Heart right ventricle (tissue), 16 donors: ENCODE results near the gene UFSP1. TPM values are rescaled to one million over a fixed set of nuclear protein-coding genes. Genes with fewer than 3 reads are reported as not detected.
"Not testable (repeated sequence)": the region's sequence is repeated elsewhere in the genome, so short reads cannot be mapped to it uniquely, and the experiment has no call there.

ENCODE experiments used
- ATAC-seq, 8 donors: fragments of 200-7000 bp; cut with Tn5 transposase; one replicate each; pipeline ENCODE4 v1.9.1; 2020; ENCODE audit warnings: mild to moderate bottlenecking in 8 of 8, moderate library complexity in 8 of 8, moderate number of reproducible peaks in 1 of 8
- DNase-seq, 2 donors: peaks; one replicate each; pipeline ENCODE4 v3.0.0-alpha.2; 2020
- H3K27ac ChIP-seq, 10 donors: fragments of 200-600 bp; sonication (generic) in 2 of 10; one replicate each; pipeline versions ENCODE4 v1.5.0 to v1.8.0; 2020 to 2022; ENCODE audit warnings: mild to moderate bottlenecking in 3 of 10
- H3K27me3 ChIP-seq, 7 donors: fragments of 200-600 bp; one replicate each; pipeline ENCODE4 v1.8.0; 2021 to 2022; ENCODE audit warnings: mild to moderate bottlenecking in 2 of 7
- H3K36me3 ChIP-seq, 9 donors: fragments of 200-600 bp; sonication (generic) in 1 of 9; one replicate each; pipeline versions ENCODE4 v1.5.0 to v1.8.0; 2020 to 2022; ENCODE audit warnings: mild to moderate bottlenecking in 2 of 9
- H3K4me1 ChIP-seq, 9 donors: fragments of 200-600 bp; sonication (generic) in 1 of 9; one replicate each; pipeline versions ENCODE4 v1.5.0 to v1.8.0; 2020 to 2022; ENCODE audit warnings: mild to moderate bottlenecking in 4 of 9
- H3K4me3 ChIP-seq, 10 donors: fragments of 200-600 bp; sonication (generic) in 2 of 10; one replicate each; pipeline versions ENCODE4 v1.5.0 to v1.8.0; 2020 to 2022; ENCODE audit warnings: mild to moderate bottlenecking in 7 of 10, moderate library complexity in 2 of 10
- H3K9me3 ChIP-seq, 11 donors: fragments of 200-600 bp in 10 of 11; sonication (generic) in 2 of 11; one replicate each; pipeline versions ENCODE4 v1.5.0 to v1.8.0; 2013 to 2022; ENCODE audit warnings: mild to moderate bottlenecking in 2 of 11, control low read depth in 1 of 11, moderate library complexity in 1 of 11
- CTCF ChIP-seq, 9 donors: fragments of 200-600 bp; sonication (generic) in 2 of 9; IDR thresholded peaks; one replicate each; pipeline versions ENCODE4 v1.5.0 to v1.8.0; 2021 to 2022; ENCODE audit warnings: antibody characterized with exemption in 9 of 9, mild to moderate bottlenecking in 5 of 9, moderate library complexity in 1 of 9
- WGBS, 2 donors: extraction: QIAGEN DNeasy Blood & Tissue Kit; methylation state at CpG; one replicate each; pipeline ENCODE4 v1.1.7; 2013; ENCODE audit warnings: inconsistent platforms in 1 of 2; 5-methylcytosine and 5-hydroxymethylcytosine counted together
- intact Hi-C, 10 donors: fragments of 100-400 bp; cut with DNase I; formaldehyde crosslinking; loops; one replicate each; pipeline versions ENCODE4 v1.11.1 to v1.14.2; 2022
- polyA plus RNA-seq, 2 donors: library from polyadenylated mRNA; stranded (reverse); fragments of 200-250 nt; gene quantifications; one replicate each; pipeline ENCODE4 v1.2.3, GENCODE V29; 2013
- total RNA-seq, 10 donors: library from RNA; stranded (reverse); fragmentation: NEBNext Ultra II Directional in 3 of 10; extraction: Animal tissue kit (Norgen Biotek cat#: 25700) in 3 of 10; gene quantifications; one replicate each; pipeline versions ENCODE4 v1.2.1 to v1.2.4, GENCODE V29; 2021 to 2023
- donor health status: Arrhythmogenic right ventricular cardiomyopathy.
- donor health status: ischemic (EF 13 %, LVEDD 7.1; RV severe dilation, severe dysfunction).
- donor health status: healthy with polysubstance abuse.
- donor health status: DM: no; HTN: yes; CAD: no.
- donor health status: DM: no; HTN: no; CAD: no.
- donor health status: ischemic (EF 25% LVEDD 6.9; RV normal size, moderate dysfunction).
- donor health status: ischemic (EF 25% LVEDD 5.7; RV mildly dilated, moderate dysfunction).
- donor health status: healthy.
- donor health status: DM: yes; HTN: yes; CAD: no.
- donor health status: Ischemic cardiomyopathy.
- donor health status: ischemic (EF 35%, LVEDD 5.7; RV mildly dilated, moderate dysfunction).
- donor health status: nonischemic (EF 11% LVEDD 7.7; RV severe dilation, severe dysfunction).
- donor health status: DM: yes; HTN: yes; CAD: no.
- donor health status: PGD.
- donor health status: ischemic (EF 29% LVEDD 5.4; RV normal size, mild dysfunction).
- donor health status: nonischemic (EF 23%, LVEDD 6.1; RV moderate dilation, normal function).

Gene UFSP1
- total and polyA plus RNA-seq, 12 donors: 0.99 to 3.4 (median 1.9) TPM

- no peak overlapping the region for H3K4me3 ChIP-seq
- ATAC-seq (no peak), DNase-seq (no peak)
- H3K27me3 ChIP-seq: no peaks in the 10 kb centered on the region
- H3K9me3 ChIP-seq: no peaks in the 10 kb centered on the region
- no peak overlapping the region for H3K27ac ChIP-seq
- TF ChIP-seq CTCF (IDR thresholded peaks at IDR 0.05): no peak
- intact Hi-C loops: loop anchor here in 4 of 10 donors (10.0 kb wide), 2 partner anchors 145 to 385 kb away; partner anchors contain the start of gene TSC22D4 (in 2 of the 4)
- 88% methylated on average over 15 of the region's 15 CpGs for WGBS, 2 donors
- H3K4me1 ChIP-seq: peaks cover 0 to 16% (median 4%) of the 10 kb centered on the region in 9 donors
- H3K36me3 ChIP-seq: peaks cover 0 to 86% (median 6%) of the 10 kb centered on the region in 9 donors
These were observed 29.7 kb downstream of the UFSP1 start for GRCh38 chr7:100859856-100860255.

- Histone ChIP-seq H3K27me3 (no peaks in the 10 kb centered on the region), H3K4me3 (no peak overlapping the region), H3K36me3 (peaks cover 0 to 68% (median 6%) of the 10 kb centered on the region in 9 donors), H3K9me3 (no peaks in the 10 kb centered on the region), H3K27ac (no peak overlapping the region), H3K4me1 (peaks cover 4 to 17% (median 14%) of the 10 kb centered on the region in 9 donors)
- ATAC-seq (no peak), DNase-seq (no peak)
- TF ChIP-seq CTCF (IDR thresholded peaks at IDR 0.05): no peak
- intact Hi-C loops: loop anchor here in 3 of 10 donors (10.0 kb wide), 2 partner anchors 142 to 382 kb away; partner anchors contain the start of gene TSC22D4 (in 1 of the 3)
- 85 to 91% methylated on average over 16 of the region's 16 CpGs for WGBS, 2 donors
These were observed 32.6 kb downstream of the UFSP1 start for GRCh38 chr7:100856871-100857282.

- DNase-seq: no peak
- H3K27me3 ChIP-seq: no peaks in the 10 kb centered on the region
- peaks cover 8 to 21% (median 16%) of the 10 kb centered on the region in 9 donors for H3K4me1 ChIP-seq
- ATAC-seq: no peak
- no peaks in the 10 kb centered on the region for H3K9me3 ChIP-seq
- WGBS, 2 donors: 93% methylated on average over 10 of the region's 10 CpGs
- no peak overlapping the region for H3K4me3 ChIP-seq
- H3K27ac ChIP-seq: no peak overlapping the region
- H3K36me3 ChIP-seq: peaks cover 0 to 54% (median 0%) of the 10 kb centered on the region in 9 donors
- intact Hi-C loops: loop anchor here in 3 of 10 donors (10.0 kb wide), 2 partner anchors 141 to 381 kb away; partner anchors contain the start of gene TSC22D4 (in 1 of the 3)
- no peak for TF ChIP-seq CTCF (IDR thresholded peaks at IDR 0.05)
These were observed 34.0 kb downstream of the UFSP1 start for GRCh38 chr7:100855515-100855914.

GRCh38 chr7:100854899-100855298 lies 34.6 kb downstream of the UFSP1 start:
- DNase-seq, H3K27me3 ChIP-seq, H3K27ac ChIP-seq, H3K9me3 ChIP-seq, H3K4me3 ChIP-seq, ATAC-seq: not testable (repeated sequence)
- H3K36me3 ChIP-seq: peaks cover 0 to 48% (median 0%) of the 10 kb centered on the region in 9 donors
- intact Hi-C loops: loop anchor here in 7 of 10 donors (5.0 to 10.0 kb wide), 5 partner anchors 53 to 380 kb away; partner anchors contain the start of genes POP7 (in 4 of the 7) and TSC22D4 (in 1 of the 7)
- WGBS, 2 donors: 96% methylated on average over 9 of the region's 9 CpGs
- peaks cover 8 to 21% (median 16%) of the 10 kb centered on the region in 9 donors for H3K4me1 ChIP-seq
